ENCODE results near the gene RNF114. TPM values are rescaled to one million over a fixed set of nuclear protein-coding genes. Genes with fewer than 3 reads are reported as not detected.

Gene RNF114
- total and polyA plus RNA-seq, 10 of the 15 experiments (the other 5 are each of a cell fraction or from before 2014, with no cell fraction given), result 28.0 to 82.3 (median 47.2) TPM

DNA sequence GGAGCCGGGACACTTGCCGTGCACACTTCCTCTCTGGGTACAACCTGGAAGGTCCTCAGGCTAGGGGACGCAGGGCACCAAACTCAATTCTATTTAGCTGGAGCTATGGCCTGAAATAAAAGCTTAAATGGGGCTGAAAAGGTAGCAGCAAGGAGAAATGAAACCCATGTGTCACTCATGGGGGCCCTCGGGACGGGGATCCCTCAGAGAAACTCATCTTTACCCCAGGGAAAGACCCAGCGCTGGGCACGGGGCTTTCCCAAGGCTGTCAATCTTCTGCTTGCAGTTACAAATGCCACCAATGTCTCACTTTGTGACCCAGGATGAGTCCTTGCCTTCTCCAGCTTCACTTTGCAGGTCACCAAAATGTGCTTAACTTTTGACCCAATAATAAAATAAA lies 63.1 kb downstream of the RNF114 start (continued):
- TF ChIP-seq ZNF622 (IDR thresholded peaks at IDR 0.05), result no peak
- no peak for TF ChIP-seq SMAD1 (IDR thresholded peaks at IDR 0.05; ENCODE audit: low read depth, partially characterized antibody)
- TF ChIP-seq STAT3 (IDR thresholded peaks at IDR 0.05; ENCODE audit: low read depth, low read length), result no peak
- TF ChIP-seq ZSCAN29 (IDR thresholded peaks at IDR 0.05), result no peak
- TF ChIP-seq POLR2AphosphoS2 (IDR thresholded peaks at IDR 0.05; ENCODE audit: low read depth, low read length), result no peak
- TF ChIP-seq PAX5 (IDR thresholded peaks at IDR 0.05; ENCODE audit: borderline replicate concordance, low read depth, low read length), result no peak
- TF ChIP-seq BCL11A (IDR thresholded peaks at IDR 0.05; ENCODE audit: low read depth, low read length), result 0 out of 2 replicates have a peak, but pooled peaks have one; percentile 52
- no peak for TF ChIP-seq NFXL1 (IDR thresholded peaks at IDR 0.05; ENCODE audit: borderline replicate concordance)
- TF ChIP-seq, protein P1, sequence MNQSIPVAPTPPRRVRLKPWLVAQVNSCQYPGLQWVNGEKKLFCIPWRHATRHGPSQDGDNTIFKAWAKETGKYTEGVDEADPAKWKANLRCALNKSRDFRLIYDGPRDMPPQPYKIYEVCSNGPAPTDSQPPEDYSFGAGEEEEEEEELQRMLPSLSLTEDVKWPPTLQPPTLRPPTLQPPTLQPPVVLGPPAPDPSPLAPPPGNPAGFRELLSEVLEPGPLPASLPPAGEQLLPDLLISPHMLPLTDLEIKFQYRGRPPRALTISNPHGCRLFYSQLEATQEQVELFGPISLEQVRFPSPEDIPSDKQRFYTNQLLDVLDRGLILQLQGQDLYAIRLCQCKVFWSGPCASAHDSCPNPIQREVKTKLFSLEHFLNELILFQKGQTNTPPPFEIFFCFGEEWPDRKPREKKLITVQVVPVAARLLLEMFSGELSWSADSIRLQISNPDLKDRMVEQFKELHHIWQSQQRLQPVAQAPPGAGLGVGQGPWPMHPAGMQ (IDR thresholded peaks at IDR 0.05; ENCODE audit: borderline replicate concordance), result no peak
- TF ChIP-seq, protein P2, sequence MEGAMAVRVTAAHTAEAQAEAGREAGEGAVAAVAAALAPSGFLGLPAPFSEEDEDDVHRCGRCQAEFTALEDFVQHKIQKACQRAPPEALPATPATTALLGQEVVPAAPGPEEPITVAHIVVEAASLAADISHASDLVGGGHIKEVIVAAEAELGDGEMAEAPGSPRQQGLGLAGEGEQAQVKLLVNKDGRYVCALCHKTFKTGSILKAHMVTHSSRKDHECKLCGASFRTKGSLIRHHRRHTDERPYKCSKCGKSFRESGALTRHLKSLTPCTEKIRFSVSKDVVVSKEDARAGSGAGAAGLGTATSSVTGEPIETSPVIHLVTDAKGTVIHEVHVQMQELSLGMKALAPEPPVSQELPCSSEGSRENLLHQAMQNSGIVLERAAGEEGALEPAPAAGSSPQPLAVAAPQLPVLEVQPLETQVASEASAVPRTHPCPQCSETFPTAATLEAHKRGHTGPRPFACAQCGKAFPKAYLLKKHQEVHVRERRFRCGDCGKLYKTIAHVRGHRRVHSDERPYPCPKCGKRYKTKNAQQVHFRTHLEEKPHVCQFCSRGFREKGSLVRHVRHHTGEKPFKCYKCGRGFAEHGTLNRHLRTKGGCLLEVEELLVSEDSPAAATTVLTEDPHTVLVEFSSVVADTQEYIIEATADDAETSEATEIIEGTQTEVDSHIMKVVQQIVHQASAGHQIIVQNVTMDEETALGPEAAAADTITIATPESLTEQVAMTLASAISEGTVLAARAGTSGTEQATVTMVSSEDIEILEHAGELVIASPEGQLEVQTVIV (IDR thresholded peaks at IDR 0.05; ENCODE audit: borderline replicate concordance, partially characterized antibody), result no peak
- no peak for TF ChIP-seq CBFB (IDR thresholded peaks at IDR 0.05; ENCODE audit: low read depth)
- TF ChIP-seq, protein P3, sequence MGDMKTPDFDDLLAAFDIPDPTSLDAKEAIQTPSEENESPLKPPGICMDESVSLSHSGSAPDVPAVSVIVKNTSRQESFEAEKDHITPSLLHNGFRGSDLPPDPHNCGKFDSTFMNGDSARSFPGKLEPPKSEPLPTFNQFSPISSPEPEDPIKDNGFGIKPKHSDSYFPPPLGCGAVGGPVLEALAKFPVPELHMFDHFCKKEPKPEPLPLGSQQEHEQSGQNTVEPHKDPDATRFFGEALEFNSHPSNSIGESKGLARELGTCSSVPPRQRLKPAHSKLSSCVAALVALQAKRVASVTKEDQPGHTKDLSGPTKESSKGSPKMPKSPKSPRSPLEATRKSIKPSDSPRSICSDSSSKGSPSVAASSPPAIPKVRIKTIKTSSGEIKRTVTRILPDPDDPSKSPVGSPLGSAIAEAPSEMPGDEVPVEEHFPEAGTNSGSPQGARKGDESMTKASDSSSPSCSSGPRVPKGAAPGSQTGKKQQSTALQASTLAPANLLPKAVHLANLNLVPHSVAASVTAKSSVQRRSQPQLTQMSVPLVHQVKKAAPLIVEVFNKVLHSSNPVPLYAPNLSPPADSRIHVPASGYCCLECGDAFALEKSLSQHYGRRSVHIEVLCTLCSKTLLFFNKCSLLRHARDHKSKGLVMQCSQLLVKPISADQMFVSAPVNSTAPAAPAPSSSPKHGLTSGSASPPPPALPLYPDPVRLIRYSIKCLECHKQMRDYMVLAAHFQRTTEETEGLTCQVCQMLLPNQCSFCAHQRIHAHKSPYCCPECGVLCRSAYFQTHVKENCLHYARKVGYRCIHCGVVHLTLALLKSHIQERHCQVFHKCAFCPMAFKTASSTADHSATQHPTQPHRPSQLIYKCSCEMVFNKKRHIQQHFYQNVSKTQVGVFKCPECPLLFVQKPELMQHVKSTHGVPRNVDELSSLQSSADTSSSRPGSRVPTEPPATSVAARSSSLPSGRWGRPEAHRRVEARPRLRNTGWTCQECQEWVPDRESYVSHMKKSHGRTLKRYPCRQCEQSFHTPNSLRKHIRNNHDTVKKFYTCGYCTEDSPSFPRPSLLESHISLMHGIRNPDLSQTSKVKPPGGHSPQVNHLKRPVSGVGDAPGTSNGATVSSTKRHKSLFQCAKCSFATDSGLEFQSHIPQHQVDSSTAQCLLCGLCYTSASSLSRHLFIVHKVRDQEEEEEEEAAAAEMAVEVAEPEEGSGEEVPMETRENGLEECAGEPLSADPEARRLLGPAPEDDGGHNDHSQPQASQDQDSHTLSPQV (IDR thresholded peaks at IDR 0.05), result no peak
- no peak for TF ChIP-seq ZBED1 (IDR thresholded peaks at IDR 0.05; ENCODE audit: borderline replicate concordance)
- TF ChIP-seq MXI1 (IDR thresholded peaks at IDR 0.05; ENCODE audit: low read depth, low read length), result no peak
- TF ChIP-seq ZNF274 (IDR thresholded peaks at IDR 0.05; ENCODE audit: insufficient read depth, insufficient read length), result no peak
- TF ChIP-seq CHD2 (IDR thresholded peaks at IDR 0.05; ENCODE audit: borderline replicate concordance, low read depth, low read length), result no peak
- peak; percentile 50 for TF ChIP-seq JUNB (IDR thresholded peaks at IDR 0.05)
- TF ChIP-seq TCF12 (IDR thresholded peaks at IDR 0.05; ENCODE audit: low read depth, low read length), result 0 out of 2 replicates have a peak, but pooled peaks have one; percentile 48
- TF ChIP-seq SMC3 (IDR thresholded peaks at IDR 0.05; ENCODE audit: borderline replicate concordance, low read length), result no peak
- TF ChIP-seq, protein P4, sequence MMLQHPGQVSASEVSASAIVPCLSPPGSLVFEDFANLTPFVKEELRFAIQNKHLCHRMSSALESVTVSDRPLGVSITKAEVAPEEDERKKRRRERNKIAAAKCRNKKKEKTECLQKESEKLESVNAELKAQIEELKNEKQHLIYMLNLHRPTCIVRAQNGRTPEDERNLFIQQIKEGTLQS (IDR thresholded peaks at IDR 0.05; ENCODE audit: borderline replicate concordance, extremely low read depth, low read depth, low read length), result no peak
- TF ChIP-seq SUZ12 (IDR thresholded peaks at IDR 0.05; ENCODE audit: unreplicated experiment), result no peak
- no peak for TF ChIP-seq TCF3 (IDR thresholded peaks at IDR 0.05; ENCODE audit: borderline replicate concordance, insufficient read depth, low read depth, low read length)
- TF ChIP-seq SRF (IDR thresholded peaks at IDR 0.05; ENCODE audit: low read depth in 2 of 2, low read length in 2 of 2), result no peak
- peak; percentile 74 for TF ChIP-seq CREM (IDR thresholded peaks at IDR 0.05; ENCODE audit: low read depth)
- peak; percentile 72 for TF ChIP-seq EED (IDR thresholded peaks at IDR 0.05; ENCODE audit: low read depth)

Data from GM12878 (cell line).